SU-DHL-6 (cell line): ENCODE measurements around the gene PTPRN2.

Experiments used
- H2AFZ ChIP-seq: fragments of 200-600 bp; sonication (generic); 2 replicates; pipeline ENCODE4 v1.6.1; 2014; ENCODE audit warnings: low read depth, mild to moderate bottlenecking, moderate library complexity, mixed read lengths, antibody characterized with exemption, low read length; ENCODE audit not compliant: severe bottlenecking
- H3F3A ChIP-seq: fragments of 200-600 bp; shearing (Covaris generic); 2 replicates; pipeline ENCODE4 v1.6.0; 2016; ENCODE audit warnings: antibody characterized with exemption, mild to moderate bottlenecking; ENCODE audit not compliant: insufficient read depth
- H3K27ac ChIP-seq: fragments of 200-600 bp; sonication (generic); 2 replicates; pipeline ENCODE4 v1.5.1; 2016; ENCODE audit warnings: low read depth, mild to moderate bottlenecking, low read length, moderate library complexity, mixed read lengths
- H3K27me3 ChIP-seq: fragments of 200-600 bp; sonication (generic), shearing (Covaris generic); 2 replicates; pipeline ENCODE4 v1.6.0; 2014; ENCODE audit warnings: mild to moderate bottlenecking, low read length
- H3K36me3 ChIP-seq: fragments of 200-600 bp; sonication (generic); 2 replicates; pipeline ENCODE4 v1.6.1; 2014; ENCODE audit warnings: mild to moderate bottlenecking, low read length, mixed read lengths
- H3K4me2 ChIP-seq: fragments of 300-600, 200-600 bp; shearing (Covaris generic), sonication (generic); 2 replicates; pipeline ENCODE4 v1.6.0; 2014; ENCODE audit warnings: low read length, low read depth, mild to moderate bottlenecking; ENCODE audit not compliant: poor library complexity, severe bottlenecking
- H3K4me3 ChIP-seq: fragments of 200-600 bp; sonication (generic); 2 replicates; pipeline ENCODE4 v1.5.1; 2014; ENCODE audit warnings: antibody characterized with exemption, low read length, mild to moderate bottlenecking, mixed read lengths; ENCODE audit not compliant: insufficient read depth, poor library complexity, severe bottlenecking
- H3K79me2 ChIP-seq: fragments of 200-600 bp; sonication (generic); 2 replicates; pipeline ENCODE4 v1.6.1; 2014; ENCODE audit warnings: mild to moderate bottlenecking, low read length, moderate library complexity; ENCODE audit not compliant: insufficient read depth
- H3K9ac ChIP-seq: fragments of 200-600 bp; sonication (generic); 2 replicates; pipeline ENCODE4 v1.7.0; 2014; ENCODE audit warnings: mild to moderate bottlenecking, low read length
- H3K9me2 ChIP-seq: fragments of 200-600 bp; sonication (generic); replicated peaks from 2 replicates; pipeline ENCODE4 v1.6.1; 2014; ENCODE audit warnings: low read length; ENCODE audit not compliant: insufficient read depth
- H3K9me3 ChIP-seq: fragments of 200-600 bp; sonication (generic); 2 replicates; pipeline ENCODE4 v1.6.1; 2014; ENCODE audit warnings: low read length, mixed read lengths; ENCODE audit not compliant: insufficient read depth
- H4K20me1 ChIP-seq: fragments of 200-600 bp; sonication (generic); 2 replicates; pipeline ENCODE4 v1.6.1; 2014; ENCODE audit warnings: low read depth, mild to moderate bottlenecking, antibody characterized with exemption, low read length, moderate library complexity, mixed read lengths
- EZH2phosphoT487 ChIP-seq: fragments of 200-600 bp; sonication (generic), shearing (Covaris generic); conservative IDR thresholded peaks from 2 replicates; pipeline ENCODE4 v1.6.1; 2018; ENCODE audit warnings: mild to moderate bottlenecking, antibody characterized with exemption, low read length, moderate library complexity, mixed read lengths
- TF ChIP-seq, protein P1 (sequence below): fragments of 200-600 bp; sonication (generic); IDR thresholded peaks from one replicate; pipeline ENCODE4 v1.5.1; 2017; ENCODE audit warnings: antibody characterized with exemption, mild to moderate bottlenecking, low read length, moderate library complexity; ENCODE audit not compliant: insufficient read depth, poor library complexity, severe bottlenecking

PTPRN2 gene

DNA sequence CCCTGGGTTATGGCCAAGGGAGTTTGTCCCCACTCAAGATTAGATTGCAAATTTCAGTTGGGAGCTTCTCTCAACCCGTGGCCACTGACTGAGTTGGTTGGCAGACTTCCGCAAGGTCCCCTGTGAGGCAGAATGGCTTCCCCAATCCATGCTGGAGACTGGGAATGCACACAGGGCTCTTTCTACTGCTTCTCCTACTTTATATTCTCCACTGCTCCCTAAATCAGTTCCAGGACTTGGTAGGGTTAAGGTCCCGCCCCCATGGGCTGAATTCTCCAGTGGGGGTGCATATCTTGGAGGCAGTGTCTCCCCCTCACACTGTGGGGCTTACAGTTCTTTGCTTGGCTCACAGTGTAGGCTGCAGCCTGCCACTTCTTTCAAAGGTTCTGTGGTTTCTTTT lies 404.2 kb downstream of the PTPRN2 start:
- Histone ChIP-seq H3K27ac (no peak overlapping the region), H2AFZ (no peak overlapping the region), H3K27me3 (no peaks in the 10 kb centered on the region), H3F3A (no peaks in the 10 kb centered on the region), H4K20me1 (no peaks in the 10 kb centered on the region), H3K79me2 (no peaks in the 10 kb centered on the region), H3K4me3 (no peak overlapping the region), H3K4me2 (no peak overlapping the region), H3K36me3 (no peaks in the 10 kb centered on the region), H3K9me2 (no peaks in the 10 kb centered on the region), H3K9me3 (no peaks in the 10 kb centered on the region), H3K9ac (no peak overlapping the region)
- TF ChIP-seq, protein P1, sequence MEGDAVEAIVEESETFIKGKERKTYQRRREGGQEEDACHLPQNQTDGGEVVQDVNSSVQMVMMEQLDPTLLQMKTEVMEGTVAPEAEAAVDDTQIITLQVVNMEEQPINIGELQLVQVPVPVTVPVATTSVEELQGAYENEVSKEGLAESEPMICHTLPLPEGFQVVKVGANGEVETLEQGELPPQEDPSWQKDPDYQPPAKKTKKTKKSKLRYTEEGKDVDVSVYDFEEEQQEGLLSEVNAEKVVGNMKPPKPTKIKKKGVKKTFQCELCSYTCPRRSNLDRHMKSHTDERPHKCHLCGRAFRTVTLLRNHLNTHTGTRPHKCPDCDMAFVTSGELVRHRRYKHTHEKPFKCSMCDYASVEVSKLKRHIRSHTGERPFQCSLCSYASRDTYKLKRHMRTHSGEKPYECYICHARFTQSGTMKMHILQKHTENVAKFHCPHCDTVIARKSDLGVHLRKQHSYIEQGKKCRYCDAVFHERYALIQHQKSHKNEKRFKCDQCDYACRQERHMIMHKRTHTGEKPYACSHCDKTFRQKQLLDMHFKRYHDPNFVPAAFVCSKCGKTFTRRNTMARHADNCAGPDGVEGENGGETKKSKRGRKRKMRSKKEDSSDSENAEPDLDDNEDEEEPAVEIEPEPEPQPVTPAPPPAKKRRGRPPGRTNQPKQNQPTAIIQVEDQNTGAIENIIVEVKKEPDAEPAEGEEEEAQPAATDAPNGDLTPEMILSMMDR, result no peak
- TF ChIP-seq EZH2phosphoT487, result no peak

DNA sequence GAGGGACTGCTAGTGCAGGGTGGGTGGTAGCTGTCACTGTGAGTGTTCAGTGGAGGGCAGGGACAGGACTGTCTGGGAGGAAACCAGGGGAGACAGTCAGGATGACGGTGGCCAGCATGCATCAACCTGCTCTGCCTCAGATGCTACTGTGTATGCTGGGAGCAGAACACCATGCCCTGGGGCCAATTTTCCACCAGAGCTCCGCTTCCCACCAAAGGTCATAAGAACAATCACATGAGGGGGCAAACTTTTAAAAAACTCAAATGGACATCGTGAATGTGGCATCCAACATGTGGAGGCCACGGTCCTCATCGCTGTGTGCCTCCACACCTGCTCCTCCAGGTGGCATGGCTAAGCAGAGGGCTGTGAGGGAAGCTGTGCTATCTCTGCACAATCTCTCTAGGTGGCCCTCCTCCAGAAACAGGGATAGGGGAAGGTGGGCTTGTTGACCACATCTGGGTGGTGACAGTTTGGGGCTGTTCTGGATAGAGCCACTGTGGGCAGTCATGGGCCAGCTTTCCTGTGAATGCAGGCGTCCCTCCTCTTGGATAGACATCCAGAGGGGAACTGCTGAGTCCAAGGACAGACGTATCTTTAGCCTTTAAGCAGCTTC lies 411.0 kb downstream of the PTPRN2 start:
- no peaks in the 10 kb centered on the region for H3F3A ChIP-seq
- H3K9me3 ChIP-seq, result no peaks in the 10 kb centered on the region
- no peak overlapping the region for H3K27ac ChIP-seq
- TF ChIP-seq EZH2phosphoT487, result no peak
- TF ChIP-seq, protein P1, result no peak
- H3K4me2 ChIP-seq, result no peak overlapping the region
- H3K27me3 ChIP-seq, result no peaks in the 10 kb centered on the region
- H3K9me2 ChIP-seq, result no peaks in the 10 kb centered on the region
- no peak overlapping the region for H3K4me3 ChIP-seq
- no peaks in the 10 kb centered on the region for H3K79me2 ChIP-seq
- no peak overlapping the region for H2AFZ ChIP-seq
- no peaks in the 10 kb centered on the region for H3K36me3 ChIP-seq
- no peaks in the 10 kb centered on the region for H4K20me1 ChIP-seq
- H3K9ac ChIP-seq, result no peak overlapping the region

DNA sequence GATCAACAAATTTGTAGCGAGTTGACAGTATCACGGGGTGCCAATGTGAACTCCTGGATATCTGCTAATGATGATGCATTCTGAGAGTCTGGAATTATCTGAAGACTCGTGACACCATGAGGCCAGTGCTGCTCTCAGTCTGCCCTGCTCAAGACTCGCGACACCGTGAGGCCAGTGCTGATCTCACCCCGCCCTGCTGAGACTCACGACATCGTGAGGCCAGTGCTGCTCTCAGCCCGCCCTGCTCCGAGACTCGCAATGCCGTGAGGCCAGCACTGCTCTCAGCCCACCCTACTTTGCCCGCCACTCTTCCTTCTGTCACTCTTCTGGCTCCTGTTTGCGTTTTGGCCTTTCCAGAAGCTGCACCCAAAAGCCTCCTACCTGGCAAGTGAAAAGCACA lies 411.8 kb downstream of the PTPRN2 start:
- H3K27me3 ChIP-seq, result no peaks in the 10 kb centered on the region
- no peaks in the 10 kb centered on the region for H3F3A ChIP-seq
- H4K20me1 ChIP-seq, result no peaks in the 10 kb centered on the region
- H3K4me3 ChIP-seq, result no peak overlapping the region
- H3K9me2 ChIP-seq, result no peaks in the 10 kb centered on the region
- H2AFZ ChIP-seq, result no peak overlapping the region
- H3K27ac ChIP-seq, result no peak overlapping the region
- H3K79me2 ChIP-seq, result no peaks in the 10 kb centered on the region
- H3K4me2 ChIP-seq, result no peak overlapping the region
- no peaks in the 10 kb centered on the region for H3K36me3 ChIP-seq
- TF ChIP-seq EZH2phosphoT487, result no peak
- TF ChIP-seq, protein P1, result no peak
- H3K9ac ChIP-seq, result no peak overlapping the region
- H3K9me3 ChIP-seq, result no peaks in the 10 kb centered on the region
